GM12864 (cell line): Measurements from ENCODE around the gene ZNF345.

Experiments used
- DNase-seq: peaks from one replicate; pipeline ENCODE4 v3.0.0-alpha.2; 2011; ENCODE audit warnings: low read depth
- H3K4me3 ChIP-seq: 2 replicates; pipeline ENCODE4 v1.5.1; 2011; ENCODE audit warnings: mild to moderate bottlenecking, low read depth, low read length, control low read depth
- CTCF ChIP-seq: IDR thresholded peaks from 2 replicates; pipeline ENCODE4 v1.5.1; 2011; ENCODE audit warnings: low read depth, mild to moderate bottlenecking, moderate library complexity, low read length, control low read depth, inconsistent platforms; ENCODE audit errors: missing control alignments

Gene ZNF345

GRCh38 chr19:36837176-36837905 lies 13.3 kb upstream of the ZNF345 start:
- peak overlapping the region; percentile 69 for H3K4me3 ChIP-seq
- DNase-seq = no peak
- no peak for TF ChIP-seq CTCF

DNA sequence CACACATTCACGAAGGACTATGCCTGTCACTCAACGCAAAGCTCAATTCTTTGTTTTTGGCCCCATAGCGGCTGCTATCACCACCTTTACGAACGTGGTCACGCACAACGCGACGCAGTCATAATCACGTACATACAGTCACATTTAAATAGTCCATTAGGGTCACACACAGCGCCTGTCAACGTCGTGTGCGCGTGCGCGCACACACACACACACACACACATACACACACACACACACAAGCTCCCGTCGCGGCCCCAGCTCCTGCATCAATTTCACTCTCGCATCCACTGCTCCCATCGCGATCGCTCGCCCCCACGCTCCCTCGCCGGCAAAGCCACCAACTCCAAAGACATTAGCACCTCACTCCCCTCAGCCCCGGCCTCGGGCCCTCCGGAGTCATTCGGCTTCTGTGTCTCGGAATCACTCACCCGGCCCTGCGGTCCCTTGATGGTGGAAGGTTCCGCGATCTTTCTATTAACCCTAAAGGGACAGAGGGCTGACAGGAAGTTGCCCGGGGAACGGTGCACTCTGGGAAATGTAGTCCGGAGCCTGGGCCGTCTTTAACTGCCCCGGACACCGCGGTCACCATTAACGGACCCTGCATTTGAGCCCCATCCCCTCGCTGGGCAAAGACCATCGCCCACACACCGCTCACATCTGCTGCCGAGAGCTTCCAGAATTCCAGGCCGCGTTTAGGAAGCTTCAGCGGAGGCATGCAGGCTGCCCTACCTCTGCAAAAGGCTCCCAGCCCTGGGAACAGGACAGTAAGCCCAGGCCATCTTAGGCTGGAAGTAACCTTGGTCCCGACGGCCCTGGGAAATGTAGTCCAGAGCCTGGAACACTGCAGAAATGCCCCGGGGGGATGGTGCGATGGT lies 12.5 kb upstream of the ZNF345 start, which contains the start of gene ZNF790:
Gene ZNF790, minus strand, starts transcription at position 482 of the 878 bp plus-strand sequence. CDS start 12,768 bp downstream, outside the sequence.
- peak; percentile 79 for DNase-seq
- peak within 1 kb of the TSS; percentile 69 for H3K4me3 ChIP-seq
- TF ChIP-seq CTCF = no peak

- peak overlapping the region; percentile 69 for H3K4me3 ChIP-seq
These were observed 11.8 kb upstream of the ZNF345 start for GRCh38 chr19:36838784-36839324.

DNA sequence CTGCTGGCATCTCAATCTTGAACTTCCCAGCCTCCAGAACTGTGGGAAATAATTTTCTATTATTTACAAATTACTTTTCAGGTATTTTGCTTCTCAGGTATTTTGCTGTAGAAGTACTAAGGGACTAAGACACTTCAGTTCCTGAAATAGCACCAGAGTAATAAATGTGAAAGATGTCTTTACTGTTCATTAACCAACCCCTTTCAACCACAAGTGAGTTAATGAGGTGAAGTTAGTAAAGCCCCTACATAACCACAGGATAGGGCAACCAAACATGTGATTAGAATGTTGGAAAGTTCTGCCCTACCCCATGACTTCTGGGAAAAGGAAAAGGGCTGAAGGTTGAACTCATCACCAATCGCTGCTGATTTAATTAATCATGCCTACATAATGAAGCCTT lies 2.7 kb upstream of the ZNF345 start:
- TF ChIP-seq CTCF = no peak
- H3K4me3 ChIP-seq = no peak overlapping the region
- no peak for DNase-seq

More at GRCh38 chr19:36838784-36839324, 11.8 kb upstream of the ZNF345 start:
- no peak for DNase-seq
- no peak for TF ChIP-seq CTCF

DNA sequence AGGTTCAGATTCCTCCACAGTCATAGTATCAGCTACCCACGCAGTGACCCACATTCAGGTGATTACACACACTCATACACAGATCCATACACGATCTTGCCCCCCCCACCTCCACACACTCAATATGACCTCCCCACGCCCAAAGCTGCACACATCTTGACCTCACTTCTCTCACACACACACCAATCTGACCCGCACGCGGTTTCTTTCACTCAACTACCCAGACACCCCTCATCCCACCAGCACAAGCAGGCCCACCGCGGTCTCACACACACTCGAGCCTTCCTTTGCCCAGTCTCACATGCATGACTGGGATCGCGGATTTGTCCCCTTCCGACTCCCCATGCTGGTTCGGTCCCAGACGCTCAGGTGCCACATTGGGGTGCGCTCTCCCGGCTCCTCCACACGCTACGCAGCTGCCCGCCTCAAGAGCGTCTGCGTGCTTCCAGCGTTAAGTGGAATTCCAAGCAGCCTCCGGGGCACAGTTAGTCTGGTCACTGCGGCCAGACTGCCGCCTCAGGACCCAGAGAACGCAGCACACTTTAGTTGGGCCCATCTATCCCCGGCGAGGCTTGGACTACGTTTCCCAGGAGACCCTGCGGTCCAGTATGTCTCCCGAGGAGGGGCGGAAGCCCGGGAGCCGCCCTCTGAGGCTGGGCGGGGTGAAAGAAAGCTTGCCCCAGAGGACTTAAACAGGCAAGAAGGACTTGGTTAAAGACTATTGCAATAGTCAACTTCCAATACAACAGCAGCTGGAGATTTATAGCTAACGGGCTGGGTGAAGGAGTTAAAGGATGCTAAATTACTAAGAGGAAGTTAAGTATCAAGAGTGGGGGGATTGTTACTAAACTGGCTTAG lies 746 bp upstream of the ZNF345 start:
- TF ChIP-seq CTCF = no peak
- DNase-seq = peak; percentile 77

DNA sequence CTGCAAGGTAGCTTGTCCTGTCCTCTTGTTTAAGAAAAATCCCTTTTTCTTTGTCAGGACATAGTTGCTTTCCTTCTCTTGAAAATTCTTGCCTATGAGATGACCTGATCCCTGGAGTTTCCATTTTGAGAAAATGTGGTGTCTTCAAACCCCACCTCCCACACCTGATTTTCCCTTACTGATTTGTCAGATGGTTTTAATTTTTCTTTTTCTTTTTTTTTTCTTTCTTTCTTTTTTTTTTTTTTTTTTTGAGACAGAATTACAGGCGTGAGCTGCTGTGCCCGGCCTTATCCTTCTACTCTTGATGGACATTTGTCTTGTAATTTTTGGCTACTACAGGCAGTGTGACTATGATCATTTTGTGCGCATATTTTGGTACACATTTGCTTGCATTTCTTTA lies 1.2 kb downstream of the ZNF345 start:
- no peak for TF ChIP-seq CTCF
- H3K4me3 ChIP-seq = no peak overlapping the region

More for the DNA sequence above, 746 bp upstream of the ZNF345 start:
- H3K4me3 ChIP-seq = peak overlapping the region; percentile 77

More for the DNA sequence above, 1.2 kb downstream of the ZNF345 start:
- DNase-seq = no peak
